ENCODE data around the gene SNED1.

The SNED1 gene

DNA sequence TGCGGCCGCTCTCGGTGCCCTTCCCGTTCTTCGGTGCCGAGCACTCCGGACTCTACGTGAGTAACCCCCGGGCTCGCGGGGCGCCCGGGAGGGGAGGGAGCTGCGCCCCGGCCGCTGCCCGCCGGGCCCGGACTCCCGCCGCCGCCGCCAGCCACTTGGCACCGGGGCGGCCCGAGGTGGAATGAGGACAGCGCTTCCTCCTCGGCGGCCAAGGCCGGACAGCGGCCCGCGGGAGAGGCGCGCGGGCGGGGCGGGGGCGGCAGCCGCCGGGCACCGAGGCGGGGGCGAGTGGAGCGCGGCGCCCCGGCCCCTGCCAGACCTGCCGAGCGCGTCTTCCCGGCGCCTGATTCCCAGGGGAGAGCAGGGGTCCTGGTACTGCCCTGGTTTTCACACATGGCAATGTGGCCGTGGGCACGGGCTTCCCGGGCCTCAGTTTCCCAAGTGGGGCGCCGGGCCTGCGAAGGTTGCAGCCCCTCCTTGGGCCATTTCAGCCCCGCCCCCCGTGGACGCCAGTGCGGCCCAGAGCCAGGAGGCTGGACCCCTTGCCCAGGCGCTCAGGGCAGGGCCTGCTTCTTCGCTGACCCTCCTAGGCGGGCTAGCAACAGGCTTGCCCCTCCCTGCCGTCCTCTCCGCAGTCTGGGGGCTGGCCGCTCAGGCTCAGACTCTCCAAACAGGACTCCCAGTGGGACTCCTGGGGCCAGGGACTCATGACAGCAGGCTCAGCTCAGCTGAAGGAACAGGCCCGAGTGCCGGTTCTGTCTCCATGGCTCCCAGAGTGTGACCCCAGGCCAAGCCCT, 775 bp downstream of the SNED1 start:
- H3K9ac ChIP-seq (ENCODE audit: low read depth, low read length) = no peak overlapping the region
- H3K4me3 ChIP-seq (ENCODE audit: low read depth, low read length) = peak overlapping the region; percentile 48
- H3K36me3 ChIP-seq (ENCODE audit: control insufficient read depth, insufficient read depth, low read length) = no peaks in the 10 kb centered on the region
- peaks cover 23% of the 10 kb centered on the region for H3K27me3 ChIP-seq (ENCODE audit: control insufficient read depth, insufficient read depth, low read length)
- H3K4me1 ChIP-seq (ENCODE audit: control insufficient read depth, insufficient read depth, low read length) = no peaks in the 10 kb centered on the region
- peaks cover 4% of the 10 kb centered on the region for H3K9me3 ChIP-seq (ENCODE audit: control insufficient read depth, insufficient read depth, low read length)

GRCh38 chr2:240999873-241000541, 1.6 kb downstream of the SNED1 start:
- H3K9me3 ChIP-seq (ENCODE audit: control insufficient read depth, insufficient read depth, low read length) = peaks cover 4% of the 10 kb centered on the region
- H3K4me3 ChIP-seq (ENCODE audit: low read depth, low read length) = peak overlapping the region; percentile 26
- H3K36me3 ChIP-seq (ENCODE audit: control insufficient read depth, insufficient read depth, low read length) = no peaks in the 10 kb centered on the region
- no peak overlapping the region for H3K9ac ChIP-seq (ENCODE audit: low read depth, low read length)
- no peaks in the 10 kb centered on the region for H3K4me1 ChIP-seq (ENCODE audit: control insufficient read depth, insufficient read depth, low read length)
- H3K27me3 ChIP-seq (ENCODE audit: control insufficient read depth, insufficient read depth, low read length) = peaks cover 23% of the 10 kb centered on the region

- H3K4me3 ChIP-seq (ENCODE audit: low read depth, low read length) = no peak overlapping the region
- peaks cover 23% of the 10 kb centered on the region for H3K27me3 ChIP-seq (ENCODE audit: control insufficient read depth, insufficient read depth, low read length)
- no peaks in the 10 kb centered on the region for H3K36me3 ChIP-seq (ENCODE audit: control insufficient read depth, insufficient read depth, low read length)
- no peaks in the 10 kb centered on the region for H3K4me1 ChIP-seq (ENCODE audit: control insufficient read depth, insufficient read depth, low read length)
- H3K9me3 ChIP-seq (ENCODE audit: control insufficient read depth, insufficient read depth, low read length) = peaks cover 4% of the 10 kb centered on the region
- no peak overlapping the region for H3K9ac ChIP-seq (ENCODE audit: low read depth, low read length)
Observed at GRCh38 chr2:241000831-241001321, 2.5 kb downstream of the SNED1 start.

- Histone ChIP-seq H3K4me3 (ENCODE audit: low read depth, low read length) (no peak overlapping the region), H3K9ac (ENCODE audit: low read depth, low read length) (no peak overlapping the region), H3K9me3 (ENCODE audit: control insufficient read depth, insufficient read depth, low read length) (peaks cover 4% of the 10 kb centered on the region), H3K27me3 (ENCODE audit: control insufficient read depth, insufficient read depth, low read length) (peaks cover 23% of the 10 kb centered on the region), H3K4me1 (ENCODE audit: control insufficient read depth, insufficient read depth, low read length) (no peaks in the 10 kb centered on the region), H3K36me3 (ENCODE audit: control insufficient read depth, insufficient read depth, low read length) (no peaks in the 10 kb centered on the region)
Observed at GRCh38 chr2:241001413-241002274, 3.2 kb downstream of the SNED1 start.

DNA sequence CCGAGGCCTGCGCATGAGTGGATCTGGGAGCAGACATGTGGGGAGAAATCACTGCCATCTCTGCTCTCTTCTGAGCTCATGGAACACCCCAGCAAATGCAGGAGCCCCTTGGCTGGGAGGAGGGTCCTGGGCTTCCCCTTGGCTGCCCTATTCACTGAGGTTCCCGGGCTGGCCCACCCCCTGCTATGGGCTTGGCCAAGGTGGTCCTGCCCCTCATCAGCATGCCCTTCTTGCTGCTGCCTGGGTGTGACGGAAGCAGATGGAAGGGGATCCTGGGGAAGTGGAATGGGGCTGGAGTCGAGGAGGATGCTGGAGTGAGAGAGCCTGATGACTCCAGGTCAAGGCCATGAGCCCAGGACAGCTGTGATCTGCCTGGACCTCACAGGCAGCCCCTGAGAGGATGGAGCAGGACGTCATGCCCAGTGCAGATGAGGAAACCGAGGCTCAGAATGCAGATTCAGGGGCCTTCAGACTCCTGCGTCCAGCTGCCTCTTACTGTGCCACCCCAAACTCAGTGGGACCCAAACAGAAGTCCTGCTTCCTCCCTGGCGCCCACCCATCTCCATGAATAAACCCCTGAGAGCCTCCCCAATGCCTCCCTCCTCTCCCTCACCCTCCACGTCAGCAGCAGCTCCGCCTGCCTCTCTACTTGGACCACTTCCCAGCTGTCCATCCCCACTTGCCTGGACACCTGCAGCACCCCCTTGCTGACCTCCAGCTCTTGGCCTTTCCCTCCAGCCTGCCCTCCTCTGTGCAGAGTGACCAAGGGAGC, 4.0 kb downstream of the SNED1 start:
- H3K4me1 ChIP-seq (ENCODE audit: control insufficient read depth, insufficient read depth, low read length) = no peaks in the 10 kb centered on the region
- no peak overlapping the region for H3K4me3 ChIP-seq (ENCODE audit: low read depth, low read length)
- no peak overlapping the region for H3K9ac ChIP-seq (ENCODE audit: low read depth, low read length)
- peaks cover 18% of the 10 kb centered on the region for H3K27me3 ChIP-seq (ENCODE audit: control insufficient read depth, insufficient read depth, low read length)
- H3K36me3 ChIP-seq (ENCODE audit: control insufficient read depth, insufficient read depth, low read length) = no peaks in the 10 kb centered on the region
- H3K9me3 ChIP-seq (ENCODE audit: control insufficient read depth, insufficient read depth, low read length) = peaks cover 4% of the 10 kb centered on the region

DNA sequence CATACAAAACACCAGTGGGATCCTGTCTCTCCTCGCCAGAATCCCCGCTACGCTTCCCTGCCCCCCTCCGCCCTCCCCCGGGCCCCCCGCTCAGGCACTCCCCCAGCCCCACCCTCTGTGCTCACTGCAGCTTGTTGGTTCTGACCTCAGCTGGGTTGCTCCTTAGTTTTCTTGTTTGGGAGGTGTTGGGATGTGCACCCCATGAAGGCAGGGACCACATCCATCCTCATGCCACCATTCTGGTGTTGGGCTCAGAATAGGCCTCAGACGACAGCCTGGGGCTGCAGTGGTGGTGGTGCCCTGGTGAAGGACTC, 4.6 kb downstream of the SNED1 start:
- Histone ChIP-seq H3K9me3 (ENCODE audit: control insufficient read depth, insufficient read depth, low read length) (peaks cover 4% of the 10 kb centered on the region), H3K4me1 (ENCODE audit: control insufficient read depth, insufficient read depth, low read length) (no peaks in the 10 kb centered on the region), H3K36me3 (ENCODE audit: control insufficient read depth, insufficient read depth, low read length) (no peaks in the 10 kb centered on the region), H3K9ac (ENCODE audit: low read depth, low read length) (no peak overlapping the region), H3K4me3 (ENCODE audit: low read depth, low read length) (no peak overlapping the region), H3K27me3 (ENCODE audit: control insufficient read depth, insufficient read depth, low read length) (peaks cover 17% of the 10 kb centered on the region)

- no peak overlapping the region for H3K4me3 ChIP-seq (ENCODE audit: low read depth, low read length)
Observed at GRCh38 chr2:241003369-241003768, 5.0 kb downstream of the SNED1 start.

DNA sequence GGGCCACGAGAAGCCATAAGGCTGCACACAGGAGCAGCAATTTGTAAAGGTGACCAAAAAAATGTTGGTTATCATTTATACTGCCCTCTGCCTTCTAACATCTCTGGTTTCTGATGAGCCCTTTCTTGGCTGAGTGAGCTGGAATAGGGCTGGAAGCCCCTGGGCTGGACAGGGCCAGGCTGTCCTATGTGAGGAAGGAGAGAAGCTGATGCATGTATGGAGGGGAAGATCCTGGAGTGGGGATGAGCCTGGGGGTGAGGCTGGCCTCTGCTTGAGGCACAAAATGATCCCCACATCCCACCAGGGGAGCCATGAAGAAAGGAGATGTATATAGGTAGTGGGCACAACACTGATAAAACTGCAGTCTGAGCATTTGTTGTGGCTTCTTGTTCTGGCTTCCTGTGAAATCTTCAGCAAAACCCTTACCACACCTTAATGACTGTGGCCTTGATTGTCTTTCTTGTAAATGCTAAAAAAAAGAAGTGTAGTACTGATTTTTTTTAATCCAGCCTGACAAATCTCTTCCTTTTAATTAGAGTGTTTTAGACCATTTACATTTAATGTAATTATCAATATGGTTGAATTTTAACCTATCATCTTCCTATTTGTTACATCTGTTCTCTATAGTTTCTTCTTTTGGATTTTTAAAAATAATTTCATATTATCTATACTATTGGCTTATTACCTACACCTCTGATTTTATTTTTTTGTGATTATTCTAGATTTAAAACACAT, 5.6 kb downstream of the SNED1 start:
- H3K9me3 ChIP-seq (ENCODE audit: control insufficient read depth, insufficient read depth, low read length) = peaks cover 4% of the 10 kb centered on the region
- H3K4me3 ChIP-seq (ENCODE audit: low read depth, low read length) = no peak overlapping the region
- H3K9ac ChIP-seq (ENCODE audit: low read depth, low read length) = no peak overlapping the region
- H3K4me1 ChIP-seq (ENCODE audit: control insufficient read depth, insufficient read depth, low read length) = no peaks in the 10 kb centered on the region
- H3K27me3 ChIP-seq (ENCODE audit: control insufficient read depth, insufficient read depth, low read length) = peaks cover 17% of the 10 kb centered on the region
- no peaks in the 10 kb centered on the region for H3K36me3 ChIP-seq (ENCODE audit: control insufficient read depth, insufficient read depth, low read length)

More at GRCh38 chr2:241003369-241003768, 5.0 kb downstream of the SNED1 start:
- Histone ChIP-seq H3K9me3 (ENCODE audit: control insufficient read depth, insufficient read depth, low read length) (peaks cover 4% of the 10 kb centered on the region), H3K27me3 (ENCODE audit: control insufficient read depth, insufficient read depth, low read length) (peaks cover 17% of the 10 kb centered on the region), H3K9ac (ENCODE audit: low read depth, low read length) (no peak overlapping the region), H3K4me1 (ENCODE audit: control insufficient read depth, insufficient read depth, low read length) (no peaks in the 10 kb centered on the region), H3K36me3 (ENCODE audit: control insufficient read depth, insufficient read depth, low read length) (no peaks in the 10 kb centered on the region)

GRCh38 chr2:241005569-241005968, 7.2 kb downstream of the SNED1 start:
- no peaks in the 10 kb centered on the region for H3K36me3 ChIP-seq (ENCODE audit: control insufficient read depth, insufficient read depth, low read length)
- H3K27me3 ChIP-seq (ENCODE audit: control insufficient read depth, insufficient read depth, low read length) = peaks cover 4% of the 10 kb centered on the region
- no peak overlapping the region for H3K9ac ChIP-seq (ENCODE audit: low read depth, low read length)

DNA sequence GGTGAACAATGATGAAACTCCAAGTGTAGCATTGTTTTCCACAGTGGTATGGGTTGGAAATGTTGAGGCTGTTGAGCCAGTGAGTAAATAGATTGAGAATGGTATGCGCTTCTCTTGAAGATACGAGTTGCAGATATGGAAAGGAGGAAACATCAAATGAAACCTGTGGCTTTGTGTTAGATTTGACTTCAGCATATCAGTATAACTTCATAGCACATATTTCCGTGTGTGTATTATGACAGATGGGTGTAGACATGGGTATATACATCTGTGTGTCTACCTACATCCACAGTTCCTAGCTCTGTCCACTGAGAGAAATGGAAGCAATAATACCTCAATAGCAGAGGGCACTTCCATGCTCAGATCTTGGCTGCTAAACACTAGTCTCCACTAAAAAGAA, 8.0 kb downstream of the SNED1 start:
- peaks cover 2% of the 10 kb centered on the region for H3K27me3 ChIP-seq (ENCODE audit: control insufficient read depth, insufficient read depth, low read length)
- H3K4me1 ChIP-seq (ENCODE audit: control insufficient read depth, insufficient read depth, low read length) = peaks cover 5% of the 10 kb centered on the region
- H3K4me3 ChIP-seq (ENCODE audit: low read depth, low read length) = no peak overlapping the region
- H3K9me3 ChIP-seq (ENCODE audit: control insufficient read depth, insufficient read depth, low read length) = peaks cover 4% of the 10 kb centered on the region
- no peaks in the 10 kb centered on the region for H3K36me3 ChIP-seq (ENCODE audit: control insufficient read depth, insufficient read depth, low read length)
- H3K9ac ChIP-seq (ENCODE audit: low read depth, low read length) = no peak overlapping the region

More at GRCh38 chr2:241005569-241005968, 7.2 kb downstream of the SNED1 start:
- H3K4me1 ChIP-seq (ENCODE audit: control insufficient read depth, insufficient read depth, low read length) = peaks cover 5% of the 10 kb centered on the region
- H3K9me3 ChIP-seq (ENCODE audit: control insufficient read depth, insufficient read depth, low read length) = peaks cover 4% of the 10 kb centered on the region
- no peak overlapping the region for H3K4me3 ChIP-seq (ENCODE audit: low read depth, low read length)
